ENCODE measurements around the gene DCTD.

DNA sequence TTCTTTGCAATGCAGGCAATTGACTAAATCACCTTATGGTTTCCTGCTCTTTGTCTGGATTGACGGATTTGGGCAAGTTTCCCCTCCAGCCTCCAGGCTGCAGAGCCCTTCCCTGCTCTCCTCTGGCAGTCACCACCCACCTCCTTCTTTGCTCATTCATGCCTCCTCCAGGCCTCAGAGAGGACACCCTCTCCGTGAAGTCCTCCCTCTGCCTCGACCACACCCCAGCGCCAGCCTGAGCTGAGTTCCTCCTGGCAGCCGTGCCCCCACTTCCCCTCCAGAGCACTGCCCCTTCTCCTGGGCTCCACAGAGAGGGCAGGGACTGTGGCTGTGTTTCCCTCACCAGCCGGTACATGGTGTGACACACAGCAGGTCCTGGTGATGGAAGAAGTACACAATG, 53.7 kb downstream of the DCTD start:
- TF ChIP-seq, protein P1, sequence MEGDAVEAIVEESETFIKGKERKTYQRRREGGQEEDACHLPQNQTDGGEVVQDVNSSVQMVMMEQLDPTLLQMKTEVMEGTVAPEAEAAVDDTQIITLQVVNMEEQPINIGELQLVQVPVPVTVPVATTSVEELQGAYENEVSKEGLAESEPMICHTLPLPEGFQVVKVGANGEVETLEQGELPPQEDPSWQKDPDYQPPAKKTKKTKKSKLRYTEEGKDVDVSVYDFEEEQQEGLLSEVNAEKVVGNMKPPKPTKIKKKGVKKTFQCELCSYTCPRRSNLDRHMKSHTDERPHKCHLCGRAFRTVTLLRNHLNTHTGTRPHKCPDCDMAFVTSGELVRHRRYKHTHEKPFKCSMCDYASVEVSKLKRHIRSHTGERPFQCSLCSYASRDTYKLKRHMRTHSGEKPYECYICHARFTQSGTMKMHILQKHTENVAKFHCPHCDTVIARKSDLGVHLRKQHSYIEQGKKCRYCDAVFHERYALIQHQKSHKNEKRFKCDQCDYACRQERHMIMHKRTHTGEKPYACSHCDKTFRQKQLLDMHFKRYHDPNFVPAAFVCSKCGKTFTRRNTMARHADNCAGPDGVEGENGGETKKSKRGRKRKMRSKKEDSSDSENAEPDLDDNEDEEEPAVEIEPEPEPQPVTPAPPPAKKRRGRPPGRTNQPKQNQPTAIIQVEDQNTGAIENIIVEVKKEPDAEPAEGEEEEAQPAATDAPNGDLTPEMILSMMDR (conservative IDR thresholded peaks at IDR 0.05): no peak
- TF ChIP-seq ZFX (IDR thresholded peaks at IDR 0.05): no peak

All from C4-2B (cell line).